ENCODE results near the gene CHCHD6.

The CHCHD6 gene

DNA sequence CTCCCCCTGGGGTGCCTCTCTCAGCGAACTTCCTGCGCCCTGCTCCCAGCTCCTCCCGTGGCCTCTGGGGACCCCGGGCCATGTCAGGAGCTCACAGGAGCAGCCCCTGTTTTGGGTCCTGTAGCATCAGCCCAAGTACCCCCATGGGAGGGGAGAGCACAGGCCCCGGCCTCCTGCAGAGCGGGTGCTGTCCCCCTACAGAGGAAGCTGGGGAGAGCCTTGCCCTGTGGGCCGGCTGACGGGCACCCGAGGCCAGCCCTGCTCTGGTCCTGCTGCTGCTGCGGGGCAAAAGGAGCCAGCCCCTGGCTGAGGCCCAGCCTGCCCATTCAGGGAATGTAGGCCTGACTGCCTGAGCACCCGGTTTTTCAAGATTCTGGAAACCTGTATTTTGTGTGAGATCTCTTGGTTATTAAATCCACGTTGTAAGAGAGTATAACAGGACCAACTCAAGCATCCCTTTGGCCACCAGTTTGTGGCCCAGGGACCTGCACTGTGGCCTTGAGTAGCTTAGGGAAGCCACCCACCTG is 291.3 kb downstream of the CHCHD6 start:
- TF ChIP-seq GATA3 (IDR thresholded peaks at IDR 0.05; ENCODE audit: low read depth, low read length) = no peak

- TF ChIP-seq GATA2 (IDR thresholded peaks at IDR 0.05; ENCODE audit: low read depth, low read length) = no peak
- no peak for TF ChIP-seq GATA3 (IDR thresholded peaks at IDR 0.05; ENCODE audit: low read depth, low read length)
Measured at GRCh38 chr3:126995926-126996512, 292.0 kb downstream of the CHCHD6 start.

GRCh38 chr3:126996905-126997304 is 292.9 kb downstream of the CHCHD6 start:
- TF ChIP-seq GATA3 (IDR thresholded peaks at IDR 0.05; ENCODE audit: low read depth, low read length) (no peak), GATA2 (IDR thresholded peaks at IDR 0.05; ENCODE audit: low read depth, low read length) (no peak)

DNA sequence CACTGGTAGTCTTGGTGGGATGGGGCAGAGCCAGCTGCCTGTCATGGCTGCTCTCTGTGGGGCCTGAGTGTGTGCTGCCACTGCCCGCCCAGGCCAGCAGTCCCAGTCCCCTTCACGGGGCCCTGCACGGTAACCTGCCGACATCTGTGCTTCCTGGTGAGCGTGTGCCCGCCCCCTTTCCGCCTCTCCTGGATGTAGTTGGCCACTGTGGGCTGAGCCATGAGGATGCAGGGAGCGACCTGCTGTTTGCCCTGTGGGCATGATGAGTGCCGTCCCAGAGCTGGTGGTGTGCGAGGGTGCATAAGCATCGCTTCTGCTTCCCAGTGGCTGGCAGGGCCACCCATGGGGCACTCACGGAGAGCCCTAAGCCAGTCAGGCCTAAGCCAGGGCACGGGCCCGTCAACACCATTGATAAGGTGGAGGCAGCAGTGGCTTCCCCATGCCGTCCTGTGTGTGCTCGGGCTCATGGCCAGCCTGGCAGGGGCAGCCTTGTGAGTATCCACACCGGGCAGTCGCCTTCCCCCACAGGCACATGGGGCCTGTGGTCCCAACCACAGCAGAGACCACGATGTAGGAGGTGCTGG is 293.5 kb downstream of the CHCHD6 start:
- TF ChIP-seq GATA2 (IDR thresholded peaks at IDR 0.05; ENCODE audit: low read depth, low read length) (no peak), GATA3 (IDR thresholded peaks at IDR 0.05; ENCODE audit: low read depth, low read length) (no peak)

DNA sequence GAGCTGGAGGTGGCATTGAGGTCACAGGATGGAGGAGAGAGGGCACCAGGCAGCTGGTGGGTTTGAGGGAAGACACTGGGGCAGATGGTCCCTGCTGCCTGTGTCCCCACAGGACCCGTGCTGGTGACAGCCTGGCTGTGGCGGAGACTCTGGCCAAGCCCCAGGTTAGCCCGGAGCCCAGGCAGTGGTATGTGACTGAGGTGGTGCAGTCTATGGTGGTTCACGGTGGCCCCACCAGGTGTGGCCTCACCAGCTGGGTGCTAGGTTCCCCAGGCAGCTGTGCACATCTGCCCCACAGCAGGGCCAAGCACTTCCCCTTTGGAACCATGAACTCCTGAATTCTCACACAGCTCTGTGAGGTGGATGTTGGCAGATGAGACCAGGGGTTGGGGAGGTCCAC is 294.3 kb downstream of the CHCHD6 start:
- TF ChIP-seq GATA3 (IDR thresholded peaks at IDR 0.05; ENCODE audit: low read depth, low read length) (no peak), GATA2 (IDR thresholded peaks at IDR 0.05; ENCODE audit: low read depth, low read length) (no peak)

GRCh38 chr3:126998728-126999127 is 294.7 kb downstream of the CHCHD6 start:
- TF ChIP-seq GATA2 (IDR thresholded peaks at IDR 0.05; ENCODE audit: low read depth, low read length) = no peak
- TF ChIP-seq GATA3 (IDR thresholded peaks at IDR 0.05; ENCODE audit: low read depth, low read length) = no peak

DNA sequence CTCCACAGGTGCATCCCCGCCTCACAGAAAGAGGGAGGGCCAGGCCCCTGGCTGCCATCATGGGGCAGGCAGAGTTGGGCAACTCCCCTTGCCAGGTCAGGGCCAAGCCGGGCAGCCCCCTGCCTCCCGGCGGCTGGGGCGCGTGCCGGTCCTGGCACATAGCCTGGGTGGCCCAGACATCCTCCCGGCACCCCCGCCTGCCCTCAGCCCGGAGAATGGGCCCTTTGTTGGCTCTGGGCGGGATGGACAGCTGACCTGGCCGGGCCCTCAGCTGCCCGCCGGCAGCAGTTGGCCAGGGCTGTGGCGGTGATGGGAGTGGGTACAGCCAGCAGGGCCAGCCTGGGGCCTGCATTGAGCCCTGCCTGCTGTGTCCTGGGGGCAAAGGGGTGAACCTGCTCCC is 295.3 kb downstream of the CHCHD6 start:
- no peak for TF ChIP-seq GATA3 (IDR thresholded peaks at IDR 0.05; ENCODE audit: low read depth, low read length)
- no peak for TF ChIP-seq GATA2 (IDR thresholded peaks at IDR 0.05; ENCODE audit: low read depth, low read length)

GRCh38 chr3:127000119-127000518 is 296.1 kb downstream of the CHCHD6 start:
- TF ChIP-seq GATA3 (IDR thresholded peaks at IDR 0.05; ENCODE audit: low read depth, low read length) (no peak), GATA2 (IDR thresholded peaks at IDR 0.05; ENCODE audit: low read depth, low read length) (no peak)

GRCh38 chr3:127000761-127001160 is 296.7 kb downstream of the CHCHD6 start:
- no peak for TF ChIP-seq GATA2 (IDR thresholded peaks at IDR 0.05; ENCODE audit: low read depth, low read length)
- TF ChIP-seq GATA3 (IDR thresholded peaks at IDR 0.05; ENCODE audit: low read depth, low read length) = no peak

DNA sequence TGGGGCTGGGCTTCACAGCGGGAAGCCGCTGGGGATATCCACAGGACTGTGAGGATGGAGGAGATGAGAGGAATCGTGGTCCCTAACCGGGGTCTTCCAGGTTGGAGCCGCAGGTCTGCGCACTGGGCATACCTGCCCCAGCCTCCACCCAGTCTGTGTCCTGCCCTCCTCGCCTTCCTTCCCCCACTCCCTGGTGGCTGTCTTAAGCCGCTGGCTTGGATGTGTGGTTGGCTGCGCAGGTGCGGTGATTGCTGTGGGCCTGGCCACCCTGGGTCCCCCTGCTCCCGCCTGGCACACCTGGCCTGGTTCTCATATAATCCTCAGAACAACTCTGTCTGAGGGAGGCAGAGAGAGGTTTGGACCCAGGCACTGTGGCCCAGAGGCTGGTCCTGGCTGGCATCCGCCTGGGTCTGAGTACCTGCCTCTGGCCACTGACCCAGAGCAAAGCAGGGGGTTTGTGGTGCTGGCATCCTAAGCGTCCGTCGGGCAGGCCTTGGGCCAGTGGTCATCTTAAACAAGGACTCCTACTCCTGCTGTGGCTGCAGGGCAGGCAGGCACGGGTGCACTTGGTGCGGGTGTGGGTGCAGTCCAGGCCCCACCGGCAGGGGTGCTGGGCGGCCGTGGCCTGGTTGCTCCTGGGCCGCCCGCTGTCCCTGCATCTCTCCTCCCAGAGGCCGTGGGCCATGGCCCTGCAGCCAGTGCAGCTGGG is 297.6 kb downstream of the CHCHD6 start:
- TF ChIP-seq GATA3 (IDR thresholded peaks at IDR 0.05; ENCODE audit: low read depth, low read length) (no peak), GATA2 (IDR thresholded peaks at IDR 0.05; ENCODE audit: low read depth, low read length) (no peak)

DNA sequence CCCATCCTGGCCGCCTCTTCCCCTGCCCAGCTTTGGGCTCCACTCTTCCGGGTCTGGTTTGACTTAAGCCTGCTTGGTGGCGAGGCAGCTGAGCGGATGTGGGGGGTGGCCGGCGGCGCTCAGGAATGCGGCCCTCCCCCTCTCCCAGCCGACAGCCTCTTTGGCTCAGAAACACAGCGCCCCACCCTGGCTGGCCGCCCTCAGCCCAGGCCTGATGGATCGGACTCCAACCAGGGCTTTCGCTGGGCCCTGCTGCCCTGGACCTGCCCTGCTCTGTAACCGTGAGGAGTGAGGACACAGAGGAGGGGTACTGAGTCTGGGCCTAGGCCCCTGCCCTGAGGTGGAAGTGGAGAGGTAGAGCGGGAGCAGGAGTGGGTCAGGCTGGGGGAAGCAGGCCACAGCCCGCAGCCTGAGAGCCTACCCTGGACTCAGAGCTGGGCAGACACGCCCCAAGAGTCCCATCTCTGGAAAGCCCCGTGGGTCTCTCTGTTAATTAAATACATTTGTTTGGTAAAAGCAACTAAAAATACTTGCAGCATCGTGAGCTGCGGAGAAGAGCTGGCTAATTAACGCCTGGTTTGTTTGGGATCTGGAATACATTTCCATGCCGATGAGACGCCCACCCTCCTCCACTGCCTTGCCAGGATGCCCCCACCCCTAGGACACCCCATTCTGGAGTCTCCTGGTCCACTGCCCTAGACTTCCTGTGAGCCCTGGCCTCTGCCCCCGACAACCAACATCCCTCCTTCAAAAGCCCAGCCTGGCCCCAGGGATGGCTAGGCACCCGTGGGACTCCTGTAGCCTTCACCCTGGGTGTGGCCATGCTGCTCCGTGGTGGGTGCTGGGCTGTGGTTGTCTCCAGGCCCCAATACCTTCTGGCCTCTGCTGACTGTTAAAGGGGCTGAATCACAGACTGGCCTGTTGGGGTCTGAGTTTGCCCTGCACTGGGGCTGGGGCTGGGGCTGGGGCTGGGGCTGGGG is 298.4 kb downstream of the CHCHD6 start:
- TF ChIP-seq GATA3 (IDR thresholded peaks at IDR 0.05; ENCODE audit: low read depth, low read length) = no peak
- no peak for TF ChIP-seq GATA2 (IDR thresholded peaks at IDR 0.05; ENCODE audit: low read depth, low read length)

DNA sequence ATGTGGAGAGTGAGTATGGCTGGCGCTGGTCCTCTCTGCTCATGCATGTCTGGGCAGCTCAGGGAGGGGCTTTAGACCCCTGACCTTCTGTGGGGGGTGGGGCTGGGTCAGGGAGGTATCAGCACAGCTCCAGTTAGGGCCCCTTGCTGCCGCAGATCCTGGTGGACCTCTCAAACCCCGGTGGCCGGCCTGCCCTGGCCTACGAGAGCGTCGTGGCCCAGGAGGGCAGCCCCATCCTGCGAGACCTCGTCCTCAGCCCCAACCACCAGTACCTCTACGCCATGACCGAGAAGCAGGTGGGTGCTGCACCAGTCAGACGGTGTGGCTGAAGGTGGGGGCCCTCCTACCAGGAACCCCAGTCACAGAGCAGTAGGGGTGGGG is 299.1 kb downstream of the CHCHD6 start:
- TF ChIP-seq GATA2 (IDR thresholded peaks at IDR 0.05; ENCODE audit: low read depth, low read length) = no peak
- TF ChIP-seq GATA3 (IDR thresholded peaks at IDR 0.05; ENCODE audit: low read depth, low read length) = no peak

GRCh38 chr3:127003601-127004280 is 299.7 kb downstream of the CHCHD6 start:
- TF ChIP-seq GATA3 (IDR thresholded peaks at IDR 0.05; ENCODE audit: low read depth, low read length) = no peak
- TF ChIP-seq GATA2 (IDR thresholded peaks at IDR 0.05; ENCODE audit: low read depth, low read length) = no peak
